Stimulated activated CD4-positive, alpha-beta T cell treated with anti-CD3 and anti-CD28 coated beads, Interleukin-15, amount 100 ng/mL, for 1 hour (primary cell): Measurements from ENCODE around the gene TAB2.
"Not testable (repeated sequence)": the region's sequence is repeated elsewhere in the genome, so short reads cannot be mapped to it uniquely, and the experiment has no call there.

Experiments
- DNase-seq, 2 donors: peaks; one replicate each; pipeline ENCODE4 v3.0.0-alpha.2; 2020; ENCODE audit warnings: low read depth in 1 of 2, low spot score in 1 of 2

The TAB2 gene

GRCh38 chr6:149332602-149333265, 15.2 kb downstream of the TAB2 start:
- DNase-seq = no peak

GRCh38 chr6:149333266-149333620, 15.7 kb downstream of the TAB2 start:
- DNase-seq = no peak

- DNase-seq = no peak
Measured at GRCh38 chr6:149334201-149334600, 16.7 kb downstream of the TAB2 start.

- no peak for DNase-seq
Measured at GRCh38 chr6:149334682-149335160, 17.2 kb downstream of the TAB2 start.

GRCh38 chr6:149335924-149336608, 18.6 kb downstream of the TAB2 start:
- DNase-seq = peak in 1 of 2 donors; percentile 24

GRCh38 chr6:149336609-149336928, 19.1 kb downstream of the TAB2 start:
- no peak for DNase-seq

GRCh38 chr6:149337320-149337719, 19.8 kb downstream of the TAB2 start:
- no peak for DNase-seq

- no peak for DNase-seq
Measured at GRCh38 chr6:149340200-149340599, 22.7 kb downstream of the TAB2 start.

GRCh38 chr6:149342525-149342924, 25.0 kb downstream of the TAB2 start:
- DNase-seq = no peak

GRCh38 chr6:149343501-149343900, 26.0 kb downstream of the TAB2 start:
- no peak for DNase-seq

- no peak for DNase-seq
Measured at GRCh38 chr6:149346078-149346477, 28.6 kb downstream of the TAB2 start.

- no peak for DNase-seq
Measured at GRCh38 chr6:149347067-149347466, 29.6 kb downstream of the TAB2 start.

GRCh38 chr6:149349279-149349678, 31.8 kb downstream of the TAB2 start:
- not testable (repeated sequence) for DNase-seq

GRCh38 chr6:149354009-149354408, 36.5 kb downstream of the TAB2 start:
- no peak for DNase-seq

GRCh38 chr6:149356081-149356750, 38.7 kb downstream of the TAB2 start:
- DNase-seq = no peak

GRCh38 chr6:149357726-149358538, 40.4 kb downstream of the TAB2 start:
- no peak for DNase-seq

- no peak for DNase-seq
Measured at GRCh38 chr6:149359440-149359839, 41.9 kb downstream of the TAB2 start.

GRCh38 chr6:149360536-149360935, 43.0 kb downstream of the TAB2 start:
- DNase-seq = no peak

- no peak for DNase-seq
Measured at GRCh38 chr6:149362289-149362688, 44.8 kb downstream of the TAB2 start.

GRCh38 chr6:149363154-149363553, 45.6 kb downstream of the TAB2 start:
- no peak for DNase-seq

GRCh38 chr6:149364557-149364956, 47.0 kb downstream of the TAB2 start:
- no peak for DNase-seq

GRCh38 chr6:149365197-149365596, 47.7 kb downstream of the TAB2 start:
- no peak for DNase-seq
